Measurements from ENCODE around the gene PLEKHS1.
"Not testable (repeated sequence)": the region's sequence is repeated elsewhere in the genome, so short reads cannot be mapped to it uniquely, and the experiment has no call there.

PLEKHS1 gene

GRCh38 chr10:113742466-113742865 lies 9.0 kb upstream of the PLEKHS1 start:
- DNase-seq (ENCODE audit: low read depth): no peak

GRCh38 chr10:113743594-113743993 lies 7.9 kb upstream of the PLEKHS1 start:
- DNase-seq (ENCODE audit: low read depth): no peak

DNA sequence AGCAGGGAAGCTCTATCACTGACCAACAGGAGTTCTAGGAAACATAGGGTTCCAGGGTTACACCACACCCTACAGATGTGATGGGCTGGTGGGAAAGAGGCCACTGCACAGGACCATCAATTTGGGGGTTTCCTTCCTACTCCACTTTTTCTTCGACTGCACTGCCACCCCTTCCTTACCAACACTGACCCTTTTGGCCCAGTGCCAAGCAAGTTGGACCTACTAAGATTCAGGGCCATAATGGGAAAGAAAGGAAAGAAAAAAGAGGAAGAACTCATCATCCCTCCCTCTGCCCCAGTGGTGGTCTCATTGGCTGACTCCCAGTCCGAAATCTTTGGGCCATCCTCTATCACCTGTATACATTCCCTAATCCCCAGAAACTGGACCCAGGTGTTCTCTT lies 6.1 kb upstream of the PLEKHS1 start:
- DNase-seq (ENCODE audit: low read depth): no peak

DNA sequence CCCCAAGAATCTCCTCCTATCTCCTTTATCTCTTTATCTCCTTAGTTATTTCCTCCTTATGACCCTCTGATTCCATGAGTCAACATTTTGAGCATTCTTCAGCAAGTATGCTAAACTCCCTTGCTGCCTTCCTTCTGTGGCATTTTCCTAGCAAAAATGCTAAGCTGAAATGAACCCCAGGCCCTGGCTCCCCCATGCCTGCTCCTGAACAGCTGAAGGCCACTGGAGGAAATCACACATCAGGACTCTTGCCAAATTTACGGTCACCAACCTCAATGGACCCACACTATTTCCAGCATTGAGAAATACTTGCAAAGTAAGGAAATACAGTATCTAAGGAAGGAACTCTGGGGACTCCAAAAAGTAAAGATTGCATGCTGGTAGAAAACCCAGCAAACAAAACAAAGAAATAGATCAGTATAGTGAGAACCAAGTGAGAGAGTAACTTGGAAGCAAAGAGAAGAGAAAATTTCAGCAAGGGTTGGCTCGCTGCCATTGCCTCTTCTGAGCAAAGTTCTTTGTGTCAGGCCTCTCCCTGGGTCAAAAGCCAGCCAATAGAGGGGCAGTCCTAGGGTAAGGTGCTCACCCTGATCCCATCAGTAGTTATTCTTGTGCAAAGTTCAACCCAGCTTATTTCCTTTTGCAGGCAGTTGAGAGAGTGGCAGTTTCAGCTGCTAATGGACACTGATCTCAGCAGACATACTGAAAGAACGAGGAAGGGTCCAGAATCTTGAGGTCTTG lies 5.1 kb upstream of the PLEKHS1 start:
- no peak for DNase-seq (ENCODE audit: low read depth)

DNA sequence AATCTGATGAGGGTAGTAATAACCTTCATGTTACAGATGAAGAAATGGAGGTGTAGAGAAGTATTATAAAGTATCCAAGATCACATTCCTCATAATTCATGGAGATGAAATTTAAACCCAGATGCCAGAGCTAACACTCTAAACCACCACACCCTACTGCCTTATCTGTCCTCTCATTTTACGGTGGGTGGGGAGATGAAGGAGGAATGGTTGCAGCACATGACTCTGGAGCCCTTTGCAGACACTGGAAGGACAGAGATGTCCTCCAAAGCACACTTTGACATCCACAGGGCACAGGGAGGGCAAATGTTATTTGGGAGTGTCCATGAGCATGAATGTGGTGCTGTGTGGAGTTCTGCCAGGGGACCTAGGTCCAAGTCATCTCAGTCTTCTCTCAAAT lies 1.1 kb downstream of the PLEKHS1 start:
- DNase-seq (ENCODE audit: low read depth): no peak

DNA sequence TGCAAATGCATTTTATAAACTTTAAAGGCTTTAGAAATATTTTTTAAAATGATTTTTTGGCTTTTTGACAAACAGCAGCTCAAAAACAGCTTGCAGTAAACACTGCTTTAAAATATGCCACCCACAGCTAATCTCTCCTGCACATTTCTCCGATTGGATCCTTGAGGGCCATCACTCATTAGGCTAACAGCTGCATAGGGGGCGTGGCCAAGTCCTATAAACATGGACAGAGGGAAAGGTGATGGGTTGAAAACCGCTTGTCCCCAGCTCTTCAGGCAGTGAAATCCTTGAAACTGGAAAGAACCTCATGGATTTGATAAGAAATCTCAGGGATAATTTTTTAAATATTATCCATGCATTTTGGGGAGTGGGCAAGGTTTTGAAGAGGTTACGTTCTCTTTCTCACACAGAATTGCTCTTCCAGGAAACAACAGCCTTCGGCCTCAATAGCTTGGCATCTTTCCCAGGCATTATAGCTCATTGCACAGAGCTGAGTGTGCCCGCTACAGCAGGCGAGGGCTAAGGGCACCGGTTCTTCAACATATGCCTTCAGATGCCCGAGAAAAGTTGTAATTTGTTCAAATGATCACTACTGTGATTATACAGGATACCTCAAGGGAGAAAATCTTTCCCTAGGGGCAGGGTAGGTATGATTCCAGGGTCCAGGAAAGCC lies 1.7 kb downstream of the PLEKHS1 start:
- no peak for DNase-seq (ENCODE audit: low read depth)

DNA sequence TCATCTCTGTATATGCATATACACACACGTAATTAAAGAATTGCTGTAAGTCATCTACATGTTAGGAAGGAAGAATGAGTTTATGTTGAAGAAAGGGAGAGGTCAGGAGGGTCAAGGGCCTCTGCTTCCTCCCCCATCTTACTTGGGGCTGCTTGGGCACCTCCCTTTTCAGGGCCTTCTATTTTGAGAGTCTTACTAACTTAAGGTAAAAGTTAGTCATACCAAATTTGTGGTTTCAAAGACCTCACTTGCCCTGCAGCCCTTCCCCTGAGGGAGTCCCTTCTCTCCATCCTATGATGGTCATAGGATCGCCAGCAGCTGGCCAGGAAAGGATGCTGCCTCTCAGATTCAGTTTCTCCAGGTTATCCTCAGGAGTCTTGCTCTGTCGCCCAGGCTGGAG lies 2.6 kb downstream of the PLEKHS1 start:
- DNase-seq (ENCODE audit: low read depth): no peak

- DNase-seq (ENCODE audit: low read depth): no peak
These were observed 3.3 kb downstream of the PLEKHS1 start for GRCh38 chr10:113754768-113755167.

DNA sequence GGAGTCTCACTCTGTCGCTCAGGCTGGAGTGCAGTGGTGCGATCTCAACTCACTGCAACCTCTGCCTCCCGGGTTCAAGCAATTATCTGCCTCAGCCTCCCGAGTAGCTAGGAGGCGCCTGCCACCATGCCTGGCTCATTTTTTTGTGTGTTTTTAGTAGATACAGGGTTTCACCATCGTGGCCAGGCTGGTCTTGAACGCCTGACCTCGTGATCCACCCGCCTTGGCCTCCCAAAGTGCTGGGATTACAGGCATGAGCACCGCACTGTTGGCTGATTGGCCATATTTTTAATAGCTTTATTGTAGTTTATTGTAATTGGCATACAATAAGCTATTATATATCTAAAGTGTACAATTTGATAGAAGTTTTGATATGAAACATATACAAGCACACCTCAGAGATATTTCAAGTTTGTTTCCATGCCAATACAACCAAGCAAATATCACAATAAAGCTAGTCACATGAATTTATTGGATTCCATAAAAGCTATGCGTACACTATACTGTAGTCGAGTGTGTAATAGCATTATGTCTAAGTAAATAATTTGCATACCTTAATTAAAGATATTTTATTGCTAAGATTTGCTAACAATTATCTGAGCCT lies 5.6 kb downstream of the PLEKHS1 start:
- no peak for DNase-seq (ENCODE audit: low read depth)

DNA sequence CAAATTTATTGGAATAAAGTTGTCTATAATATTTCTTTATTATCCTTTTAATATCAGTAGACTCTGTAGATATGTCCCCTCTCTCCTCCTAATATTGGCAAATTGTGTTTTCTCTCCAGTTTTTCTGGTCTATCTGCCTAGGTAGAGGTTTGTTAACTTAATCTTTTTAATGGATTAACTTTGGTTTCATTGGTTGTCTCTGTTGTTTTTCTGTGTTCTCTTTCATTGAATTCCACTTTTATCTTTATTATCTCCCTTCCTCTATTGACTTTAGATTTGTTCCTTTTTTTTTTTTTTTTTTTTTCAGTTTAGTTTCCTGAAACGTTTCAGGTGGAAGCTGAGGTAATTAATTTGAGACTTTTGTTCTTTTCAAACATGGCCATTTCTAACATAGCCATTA lies 10.6 kb downstream of the PLEKHS1 start:
- no peak for DNase-seq (ENCODE audit: low read depth)

- DNase-seq (ENCODE audit: low read depth): no peak
These were observed 13.1 kb downstream of the PLEKHS1 start for GRCh38 chr10:113764582-113764981.

- DNase-seq (ENCODE audit: low read depth): no peak
These were observed 14.4 kb downstream of the PLEKHS1 start for GRCh38 chr10:113765910-113766309.

GRCh38 chr10:113767222-113767621 lies 15.7 kb downstream of the PLEKHS1 start:
- no peak for DNase-seq (ENCODE audit: low read depth)

DNA sequence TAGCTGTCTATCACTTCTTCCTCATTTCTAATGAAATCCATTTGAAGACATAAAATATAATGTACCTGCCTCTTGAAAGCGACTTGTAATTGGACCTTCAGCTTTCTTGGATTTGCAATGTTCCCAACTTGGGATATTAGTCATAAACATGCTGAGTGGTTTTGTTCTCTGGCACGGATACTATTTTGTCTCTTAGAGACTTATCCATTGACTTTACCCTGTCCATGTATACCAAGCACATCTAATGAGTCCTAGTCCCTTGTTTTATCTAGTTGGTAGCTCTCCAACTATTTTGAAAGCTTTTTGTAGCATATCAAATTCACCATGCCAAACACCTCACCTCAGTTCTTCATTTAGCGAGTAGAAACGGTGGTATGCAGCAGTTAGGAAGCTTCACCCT lies 18.9 kb downstream of the PLEKHS1 start:
- no peak for DNase-seq (ENCODE audit: low read depth)

- DNase-seq (ENCODE audit: low read depth): not testable (repeated sequence)
These were observed 19.6 kb downstream of the PLEKHS1 start for GRCh38 chr10:113771131-113771530.

GRCh38 chr10:113775686-113776294 lies 24.3 kb downstream of the PLEKHS1 start:
- no peak for DNase-seq (ENCODE audit: low read depth)

DNA sequence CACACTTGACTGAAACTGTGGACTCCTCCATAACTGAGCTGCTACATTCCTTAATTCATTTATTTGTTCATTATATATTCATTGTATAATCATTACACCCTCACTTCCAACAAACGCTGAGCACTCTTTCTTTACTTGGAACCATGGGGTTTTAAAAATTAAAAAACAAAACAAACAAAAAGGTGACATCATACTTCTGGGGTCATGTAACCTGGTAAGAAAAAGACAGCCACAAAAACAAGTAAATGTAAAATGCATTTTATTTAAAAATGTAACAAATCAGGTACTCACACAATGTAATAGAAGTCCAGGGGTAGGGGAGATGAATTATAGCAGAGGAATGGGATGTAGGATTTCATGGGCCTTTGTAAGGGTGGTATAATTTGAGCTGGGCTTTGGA lies 25.1 kb downstream of the PLEKHS1 start:
- DNase-seq (ENCODE audit: low read depth): no peak

- DNase-seq (ENCODE audit: low read depth): no peak
These were observed 29.3 kb downstream of the PLEKHS1 start for GRCh38 chr10:113780681-113781250.

DNA sequence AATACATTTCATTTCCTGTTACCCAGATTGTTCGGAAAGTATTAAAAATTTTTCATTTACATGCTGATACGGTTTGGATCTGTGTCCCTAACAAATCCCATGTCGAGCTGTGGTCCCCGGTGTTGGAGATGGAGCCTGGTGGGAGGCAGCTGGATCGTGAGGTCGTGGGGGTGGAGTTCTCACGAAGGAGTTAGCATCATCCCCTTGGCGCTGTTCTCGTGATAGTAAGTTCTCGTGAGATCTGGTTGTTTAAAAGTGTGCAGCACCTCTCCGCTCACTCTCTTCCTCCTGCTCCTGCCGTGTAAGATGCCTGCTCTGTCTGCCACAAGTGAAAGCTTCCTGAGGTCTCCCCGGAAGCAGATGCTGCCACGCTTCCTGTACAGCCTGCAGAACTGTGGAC lies 30.9 kb downstream of the PLEKHS1 start:
- DNase-seq (ENCODE audit: low read depth): no peak

DNA sequence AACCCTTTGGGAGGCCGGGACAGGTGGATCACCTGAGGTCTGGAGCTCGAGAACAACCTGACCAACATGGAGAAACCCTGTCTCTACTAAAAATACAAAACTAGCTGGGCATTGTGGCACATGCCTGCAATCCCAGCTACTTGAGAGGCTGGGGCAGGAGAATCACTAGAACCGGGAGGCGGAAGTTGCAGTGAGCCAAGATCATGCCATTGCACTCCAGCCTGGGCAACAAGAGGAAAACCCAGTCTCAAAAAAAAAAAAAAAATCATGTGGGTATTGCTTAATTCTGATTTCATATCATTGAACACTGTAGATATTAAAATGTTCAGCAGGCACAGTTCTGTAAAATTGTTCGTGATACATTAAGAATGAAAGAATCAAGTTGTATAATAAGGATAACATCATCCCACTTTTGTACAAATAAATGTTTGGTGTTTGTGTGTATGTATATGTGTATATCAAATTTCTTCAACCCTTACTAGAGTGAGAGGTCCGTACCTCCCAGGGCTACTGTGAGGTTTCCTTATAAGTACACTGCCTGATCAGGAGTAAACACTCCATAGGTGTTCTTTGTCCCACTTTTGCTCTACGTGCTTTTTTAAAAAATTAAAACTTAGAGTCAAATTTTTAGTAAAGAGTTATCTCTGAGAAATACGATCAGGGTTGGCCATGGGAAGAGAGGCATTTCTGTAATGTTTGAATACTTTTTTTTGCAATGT lies 31.7 kb downstream of the PLEKHS1 start:
- no peak for DNase-seq (ENCODE audit: low read depth)

DNA sequence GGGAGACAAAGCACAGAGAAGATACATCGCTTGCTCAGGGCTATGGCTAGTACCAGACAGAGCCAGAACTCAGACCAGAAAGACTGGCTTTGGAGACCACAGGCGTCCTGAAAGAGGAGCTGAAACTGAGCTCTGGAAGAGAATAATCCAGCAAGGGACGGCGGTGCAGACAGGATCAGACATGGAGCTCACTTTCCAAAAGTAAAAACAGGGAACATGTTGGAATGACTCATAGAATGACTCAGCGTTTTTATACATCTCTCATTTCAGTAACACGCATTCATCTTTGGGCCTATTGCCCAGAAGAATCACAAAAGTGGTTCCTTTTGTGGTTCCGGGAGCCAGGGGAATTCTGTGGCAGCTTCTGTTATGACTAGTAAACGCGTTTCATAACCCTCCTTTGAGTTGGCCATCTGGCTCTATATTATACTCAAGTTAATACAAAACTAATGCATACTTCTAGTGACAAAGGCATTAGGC lies 37.2 kb downstream of the PLEKHS1 start:
- no peak for DNase-seq (ENCODE audit: low read depth)

GRCh38 chr10:113791691-113792090 lies 40.2 kb downstream of the PLEKHS1 start:
- no peak for DNase-seq (ENCODE audit: low read depth)
